BE2C (cell line): Measurements from ENCODE around the gene UBQLN1.
"Not testable (repeated sequence)": the region's sequence is repeated elsewhere in the genome, so short reads cannot be mapped to it uniquely, and the experiment has no call there.

Experiments
- DNase-seq: peaks from one replicate; pipeline ENCODE4 v3.0.0-alpha.2; 2020
- H3K27me3 ChIP-seq: fragments of 250-450 bp; sonication (Bioruptor Pico); 2 replicates; pipeline ENCODE4 v1.5.1; 2020; ENCODE audit warnings: mild to moderate bottlenecking
- H3K36me3 ChIP-seq: fragments of 250-450 bp; sonication (Bioruptor Pico); 2 replicates; pipeline ENCODE4 v1.5.1; 2020; ENCODE audit warnings: mild to moderate bottlenecking
- H3K4me1 ChIP-seq: fragments of 250-450 bp; sonication (Bioruptor Pico); 2 replicates; pipeline ENCODE4 v1.5.1; 2020
- H3K4me3 ChIP-seq: 2 replicates; pipeline ENCODE4 v1.5.1; 2011; ENCODE audit warnings: low read depth, low read length
- H3K9me3 ChIP-seq: fragments of 250-450 bp; sonication (Bioruptor Pico); 2 replicates; pipeline ENCODE4 v1.5.1; 2020
- TF ChIP-seq, protein P1 (sequence below): IDR thresholded peaks from 2 replicates; pipeline ENCODE4 v1.5.1; 2012; ENCODE audit warnings: mild to moderate bottlenecking, low read depth, low read length

The UBQLN1 gene

DNA sequence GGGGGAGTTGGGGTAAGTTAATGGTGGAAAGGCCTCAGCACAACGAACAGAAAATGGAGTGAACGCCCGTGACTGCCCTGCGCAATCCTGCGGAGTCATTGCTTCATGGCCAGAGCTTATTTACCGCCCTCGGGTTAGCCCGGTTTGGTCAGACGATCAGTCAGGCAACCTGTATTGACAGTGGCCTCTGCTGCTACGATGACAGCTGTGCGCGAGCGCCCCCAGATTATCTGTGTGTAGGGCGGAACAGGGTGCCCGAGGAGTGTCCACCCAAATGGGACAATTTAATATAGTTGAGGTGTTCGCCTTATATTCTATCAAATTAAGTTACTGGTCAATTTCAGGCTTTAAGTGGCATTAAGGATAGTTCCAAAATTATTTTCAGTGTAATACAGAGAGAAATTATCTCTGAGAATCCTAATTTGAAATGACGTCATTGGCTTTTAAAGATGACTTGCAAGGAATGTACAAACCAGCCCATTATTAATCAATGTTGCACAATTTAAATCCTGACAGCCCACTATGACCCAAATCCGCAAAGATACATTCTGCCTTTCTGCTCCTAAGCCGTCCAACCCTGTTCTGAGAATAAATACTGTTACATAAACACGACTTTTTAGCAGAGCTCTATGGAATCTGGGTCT lies 879 bp upstream of the UBQLN1 start:
- H3K36me3 ChIP-seq: peaks cover 6% of the 10 kb centered on the region
- no peaks in the 10 kb centered on the region for H3K9me3 ChIP-seq
- no peaks in the 10 kb centered on the region for H3K27me3 ChIP-seq
- peak overlapping the region; percentile 90 for H3K4me3 ChIP-seq
- peak; percentile 69 for DNase-seq
- TF ChIP-seq, protein P1, sequence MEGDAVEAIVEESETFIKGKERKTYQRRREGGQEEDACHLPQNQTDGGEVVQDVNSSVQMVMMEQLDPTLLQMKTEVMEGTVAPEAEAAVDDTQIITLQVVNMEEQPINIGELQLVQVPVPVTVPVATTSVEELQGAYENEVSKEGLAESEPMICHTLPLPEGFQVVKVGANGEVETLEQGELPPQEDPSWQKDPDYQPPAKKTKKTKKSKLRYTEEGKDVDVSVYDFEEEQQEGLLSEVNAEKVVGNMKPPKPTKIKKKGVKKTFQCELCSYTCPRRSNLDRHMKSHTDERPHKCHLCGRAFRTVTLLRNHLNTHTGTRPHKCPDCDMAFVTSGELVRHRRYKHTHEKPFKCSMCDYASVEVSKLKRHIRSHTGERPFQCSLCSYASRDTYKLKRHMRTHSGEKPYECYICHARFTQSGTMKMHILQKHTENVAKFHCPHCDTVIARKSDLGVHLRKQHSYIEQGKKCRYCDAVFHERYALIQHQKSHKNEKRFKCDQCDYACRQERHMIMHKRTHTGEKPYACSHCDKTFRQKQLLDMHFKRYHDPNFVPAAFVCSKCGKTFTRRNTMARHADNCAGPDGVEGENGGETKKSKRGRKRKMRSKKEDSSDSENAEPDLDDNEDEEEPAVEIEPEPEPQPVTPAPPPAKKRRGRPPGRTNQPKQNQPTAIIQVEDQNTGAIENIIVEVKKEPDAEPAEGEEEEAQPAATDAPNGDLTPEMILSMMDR: peak; percentile 34; the same call in 1 of the 2 replicates
- no peaks in the 10 kb centered on the region for H3K4me1 ChIP-seq

- peak; percentile 78 for DNase-seq
- Histone ChIP-seq H3K9me3 (no peaks in the 10 kb centered on the region), H3K4me3 (peak overlapping the region; percentile 90), H3K36me3 (peaks cover 6% of the 10 kb centered on the region), H3K27me3 (no peaks in the 10 kb centered on the region), H3K4me1 (no peaks in the 10 kb centered on the region)
- TF ChIP-seq, protein P1: no peak
Observed at GRCh38 chr9:83707518-83707767, 315 bp downstream of the UBQLN1 start.

- peaks cover 6% of the 10 kb centered on the region for H3K36me3 ChIP-seq
- H3K9me3 ChIP-seq: no peaks in the 10 kb centered on the region
- H3K4me1 ChIP-seq: no peaks in the 10 kb centered on the region
- DNase-seq: peak; percentile 66
- TF ChIP-seq, protein P1: no peak
- no peaks in the 10 kb centered on the region for H3K27me3 ChIP-seq
- H3K4me3 ChIP-seq: peak overlapping the region; percentile 90
Observed at GRCh38 chr9:83706676-83707517, 861 bp downstream of the UBQLN1 start.

GRCh38 chr9:83705219-83705651 lies 2.5 kb downstream of the UBQLN1 start:
- H3K4me1 ChIP-seq, H3K36me3 ChIP-seq, DNase-seq, H3K27me3 ChIP-seq, H3K4me3 ChIP-seq, H3K9me3 ChIP-seq: not testable (repeated sequence)

- TF ChIP-seq, protein P1: no peak
- Histone ChIP-seq H3K36me3 (peaks cover 2% of the 10 kb centered on the region), H3K4me1 (no peaks in the 10 kb centered on the region), H3K4me3 (no peak overlapping the region), H3K9me3 (no peaks in the 10 kb centered on the region), H3K27me3 (no peaks in the 10 kb centered on the region)
- DNase-seq: no peak
Observed at GRCh38 chr9:83701769-83702168, 6.0 kb downstream of the UBQLN1 start.

DNA sequence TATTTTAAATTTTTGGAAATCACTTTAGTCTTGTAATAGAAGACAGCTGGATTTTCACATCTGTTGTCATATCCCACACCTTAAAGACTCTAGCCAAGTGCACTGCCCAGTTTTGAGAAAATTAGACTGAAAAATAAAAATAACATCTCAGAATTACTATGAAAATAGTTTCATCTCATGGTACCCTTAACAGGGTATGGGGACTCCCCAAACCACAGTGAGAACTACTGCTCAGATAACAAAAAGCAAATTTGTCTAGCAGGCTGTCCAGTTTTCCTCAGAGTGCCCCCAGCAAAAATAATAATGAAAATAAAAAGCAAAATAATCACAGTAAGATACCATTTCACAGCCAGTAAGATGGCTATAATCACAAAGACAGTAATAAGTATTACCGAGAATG lies 6.5 kb downstream of the UBQLN1 start:
- Histone ChIP-seq H3K9me3 (no peaks in the 10 kb centered on the region), H3K4me3 (no peak overlapping the region), H3K36me3 (peaks cover 2% of the 10 kb centered on the region), H3K4me1 (no peaks in the 10 kb centered on the region), H3K27me3 (no peaks in the 10 kb centered on the region)
- no peak for DNase-seq
- TF ChIP-seq, protein P1: no peak
